Measurements from ENCODE around the gene HIGD1B.

The HIGD1B gene

DNA sequence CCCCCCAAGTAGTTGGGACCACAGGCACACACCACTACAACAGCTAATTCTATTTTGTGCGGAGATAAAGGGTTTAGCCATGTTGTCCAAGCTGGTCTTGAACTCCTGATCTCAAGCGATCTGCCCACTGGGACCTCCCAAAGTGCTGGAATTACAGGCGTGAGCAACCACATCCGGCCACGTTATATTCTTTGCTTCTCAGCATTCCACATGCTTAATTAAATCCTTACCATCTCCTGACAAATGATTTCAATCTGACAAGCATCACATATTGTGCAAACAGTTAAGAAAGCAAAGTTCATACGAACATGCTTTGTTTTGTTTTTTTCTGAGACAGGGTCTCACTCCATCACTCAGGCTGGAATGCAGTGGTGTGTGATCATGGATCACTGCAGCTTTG, 18.2 kb downstream of the HIGD1B start:
- H3K9me3 ChIP-seq (ENCODE audit: control insufficient read depth, insufficient read depth, low read depth, low read length): no peaks in the 10 kb centered on the region
- ChIA-PET POLR2A (interaction anchor here (1.0 to 1.5 kb wide), 2 partner anchors 87 to 90 kb away, joined by 3 to 5 read pairs; no protein-coding TSS in a partner anchor), CTCF (interaction anchor here (0.6 to 15.4 kb wide), 19 partner anchors 8 to 222 kb away, joined by 3 to 461 read pairs (median 10); partner anchors contain the start of gene GJC1)
- no peak overlapping the region for H3K27ac ChIP-seq (ENCODE audit: extremely low read depth, low read depth, low read length)
- H3K4me1 ChIP-seq (ENCODE audit: control insufficient read depth, insufficient read depth, low read length): no peaks in the 10 kb centered on the region
- H3K4me3 ChIP-seq (ENCODE audit: low read depth, low read length): no peak overlapping the region
- peaks cover 72 to 91% of the 10 kb centered on the region in 2 experiments for H3K36me3 ChIP-seq (ENCODE audit: control insufficient read depth in 2 of 2, insufficient read depth in 1 of 2, low read length in 2 of 2)
- no peak for TF ChIP-seq ZNF501 (tag by site-specific recombination; IDR thresholded peaks at IDR 0.05)
- TF ChIP-seq ZNF600 (tag by site-specific recombination; IDR thresholded peaks at IDR 0.05): 0 out of 2 replicates have a peak, but pooled peaks have one; percentile 11

DNA sequence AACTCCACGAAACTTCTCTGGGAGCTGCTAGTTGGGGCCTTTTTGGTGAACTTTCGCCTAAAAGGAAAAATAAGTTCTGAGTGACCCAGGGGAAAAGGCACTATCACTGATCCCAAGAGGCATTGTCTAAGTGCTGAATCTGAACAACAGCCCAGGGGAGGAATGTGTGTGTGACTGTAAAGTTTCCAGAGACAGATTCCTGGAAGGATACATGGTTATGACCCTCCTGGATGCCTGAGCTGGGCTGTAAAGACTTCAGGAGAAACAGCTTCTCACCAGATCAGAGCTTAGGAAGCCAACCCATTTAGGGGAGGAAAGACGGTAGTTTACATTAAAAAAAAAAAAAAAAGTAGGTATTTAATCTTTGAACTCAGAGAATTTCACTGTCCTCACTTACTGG, 20.2 kb downstream of the HIGD1B start:
- CTCF ChIA-PET: interaction anchor here (0.7 to 15.4 kb wide), 8 partner anchors 9 to 154 kb away, joined by 3 to 461 read pairs (median 8); no protein-coding TSS in a partner anchor
- Histone ChIP-seq H3K36me3 (ENCODE audit: control insufficient read depth in 2 of 2, insufficient read depth in 1 of 2, low read length in 2 of 2) (peaks cover 62 to 89% of the 10 kb centered on the region in 2 experiments), H3K27ac (ENCODE audit: extremely low read depth, low read depth, low read length) (no peak overlapping the region), H3K4me3 (ENCODE audit: low read depth, low read length) (no peak overlapping the region), H3K9me3 (ENCODE audit: control insufficient read depth, insufficient read depth, low read depth, low read length) (no peaks in the 10 kb centered on the region), H3K4me1 (ENCODE audit: control insufficient read depth, insufficient read depth, low read length) (no peaks in the 10 kb centered on the region)
- TF ChIP-seq, protein P1, sequence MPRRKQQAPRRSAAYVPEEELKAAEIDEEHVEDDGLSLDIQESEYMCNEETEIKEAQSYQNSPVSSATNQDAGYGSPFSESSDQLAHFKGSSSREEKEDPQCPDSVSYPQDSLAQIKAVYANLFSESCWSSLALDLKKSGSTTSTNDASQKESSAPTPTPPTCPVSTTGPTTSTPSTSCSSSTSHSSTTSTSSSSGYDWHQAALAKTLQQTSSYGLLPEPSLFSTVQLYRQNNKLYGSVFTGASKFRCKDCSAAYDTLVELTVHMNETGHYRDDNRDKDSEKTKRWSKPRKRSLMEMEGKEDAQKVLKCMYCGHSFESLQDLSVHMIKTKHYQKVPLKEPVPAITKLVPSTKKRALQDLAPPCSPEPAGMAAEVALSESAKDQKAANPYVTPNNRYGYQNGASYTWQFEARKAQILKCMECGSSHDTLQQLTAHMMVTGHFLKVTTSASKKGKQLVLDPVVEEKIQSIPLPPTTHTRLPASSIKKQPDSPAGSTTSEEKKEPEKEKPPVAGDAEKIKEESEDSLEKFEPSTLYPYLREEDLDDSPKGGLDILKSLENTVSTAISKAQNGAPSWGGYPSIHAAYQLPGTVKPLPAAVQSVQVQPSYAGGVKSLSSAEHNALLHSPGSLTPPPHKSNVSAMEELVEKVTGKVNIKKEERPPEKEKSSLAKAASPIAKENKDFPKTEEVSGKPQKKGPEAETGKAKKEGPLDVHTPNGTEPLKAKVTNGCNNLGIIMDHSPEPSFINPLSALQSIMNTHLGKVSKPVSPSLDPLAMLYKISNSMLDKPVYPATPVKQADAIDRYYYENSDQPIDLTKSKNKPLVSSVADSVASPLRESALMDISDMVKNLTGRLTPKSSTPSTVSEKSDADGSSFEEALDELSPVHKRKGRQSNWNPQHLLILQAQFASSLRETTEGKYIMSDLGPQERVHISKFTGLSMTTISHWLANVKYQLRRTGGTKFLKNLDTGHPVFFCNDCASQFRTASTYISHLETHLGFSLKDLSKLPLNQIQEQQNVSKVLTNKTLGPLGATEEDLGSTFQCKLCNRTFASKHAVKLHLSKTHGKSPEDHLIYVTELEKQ (tag by site-specific recombination; IDR thresholded peaks at IDR 0.05; ENCODE audit: borderline replicate concordance): no peak
- TF ChIP-seq FEZF1 (tag by site-specific recombination; IDR thresholded peaks at IDR 0.05): no peak
- TF ChIP-seq ZNF354C (tag by site-specific recombination; IDR thresholded peaks at IDR 0.05; ENCODE audit: borderline replicate concordance, low read depth): no peak
- TF ChIP-seq REPIN1 (tag by site-specific recombination; IDR thresholded peaks at IDR 0.05; ENCODE audit: low read depth): no peak
- TF ChIP-seq ZNF830 (tag by site-specific recombination; IDR thresholded peaks at IDR 0.05; ENCODE audit: low read depth): no peak
- TF ChIP-seq, protein P2, sequence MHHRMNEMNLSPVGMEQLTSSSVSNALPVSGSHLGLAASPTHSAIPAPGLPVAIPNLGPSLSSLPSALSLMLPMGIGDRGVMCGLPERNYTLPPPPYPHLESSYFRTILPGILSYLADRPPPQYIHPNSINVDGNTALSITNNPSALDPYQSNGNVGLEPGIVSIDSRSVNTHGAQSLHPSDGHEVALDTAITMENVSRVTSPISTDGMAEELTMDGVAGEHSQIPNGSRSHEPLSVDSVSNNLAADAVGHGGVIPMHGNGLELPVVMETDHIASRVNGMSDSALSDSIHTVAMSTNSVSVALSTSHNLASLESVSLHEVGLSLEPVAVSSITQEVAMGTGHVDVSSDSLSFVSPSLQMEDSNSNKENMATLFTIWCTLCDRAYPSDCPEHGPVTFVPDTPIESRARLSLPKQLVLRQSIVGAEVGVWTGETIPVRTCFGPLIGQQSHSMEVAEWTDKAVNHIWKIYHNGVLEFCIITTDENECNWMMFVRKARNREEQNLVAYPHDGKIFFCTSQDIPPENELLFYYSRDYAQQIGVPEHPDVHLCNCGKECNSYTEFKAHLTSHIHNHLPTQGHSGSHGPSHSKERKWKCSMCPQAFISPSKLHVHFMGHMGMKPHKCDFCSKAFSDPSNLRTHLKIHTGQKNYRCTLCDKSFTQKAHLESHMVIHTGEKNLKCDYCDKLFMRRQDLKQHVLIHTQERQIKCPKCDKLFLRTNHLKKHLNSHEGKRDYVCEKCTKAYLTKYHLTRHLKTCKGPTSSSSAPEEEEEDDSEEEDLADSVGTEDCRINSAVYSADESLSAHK (tag by site-specific recombination; IDR thresholded peaks at IDR 0.05): no peak
- TF ChIP-seq, protein P3, sequence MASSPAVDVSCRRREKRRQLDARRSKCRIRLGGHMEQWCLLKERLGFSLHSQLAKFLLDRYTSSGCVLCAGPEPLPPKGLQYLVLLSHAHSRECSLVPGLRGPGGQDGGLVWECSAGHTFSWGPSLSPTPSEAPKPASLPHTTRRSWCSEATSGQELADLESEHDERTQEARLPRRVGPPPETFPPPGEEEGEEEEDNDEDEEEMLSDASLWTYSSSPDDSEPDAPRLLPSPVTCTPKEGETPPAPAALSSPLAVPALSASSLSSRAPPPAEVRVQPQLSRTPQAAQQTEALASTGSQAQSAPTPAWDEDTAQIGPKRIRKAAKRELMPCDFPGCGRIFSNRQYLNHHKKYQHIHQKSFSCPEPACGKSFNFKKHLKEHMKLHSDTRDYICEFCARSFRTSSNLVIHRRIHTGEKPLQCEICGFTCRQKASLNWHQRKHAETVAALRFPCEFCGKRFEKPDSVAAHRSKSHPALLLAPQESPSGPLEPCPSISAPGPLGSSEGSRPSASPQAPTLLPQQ (tag by site-specific recombination; IDR thresholded peaks at IDR 0.05): no peak
- no peak for TF ChIP-seq ZNF366 (tag by site-specific recombination; conservative IDR thresholded peaks at IDR 0.05)
- TF ChIP-seq ZNF138 (tag by site-specific recombination; IDR thresholded peaks at IDR 0.05; ENCODE audit: borderline replicate concordance): no peak
- TF ChIP-seq ZXDB (tag by site-specific recombination; IDR thresholded peaks at IDR 0.05): no peak
- POLR2A ChIA-PET: interaction anchor here (0.6 to 0.7 kb wide), 2 partner anchors 26 to 104 kb away, joined by 3 read pairs; no protein-coding TSS in a partner anchor

DNA sequence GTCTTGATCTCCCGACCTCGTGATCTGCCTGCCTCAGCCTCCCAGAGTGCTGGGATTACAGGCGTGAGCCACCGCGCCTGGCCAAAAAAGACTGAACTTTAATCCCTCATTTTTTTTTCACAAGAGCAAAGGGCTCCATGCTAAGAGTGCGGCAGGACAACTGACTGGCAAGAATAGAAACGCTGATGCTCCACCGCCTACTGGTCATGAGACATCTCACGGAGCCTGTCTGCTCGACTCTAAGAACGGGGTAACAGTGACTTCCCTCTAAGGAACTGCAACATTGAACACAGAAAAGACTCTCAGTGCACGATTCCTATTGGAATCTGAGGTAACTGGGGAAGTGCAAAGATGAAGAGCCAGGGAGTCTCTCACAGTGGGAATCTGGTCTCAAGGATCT, 23.9 kb downstream of the HIGD1B start:
- CTCF ChIA-PET: interaction anchor here (0.7 to 15.4 kb wide), 3 partner anchors 18 to 94 kb away, joined by 3 to 461 read pairs (median 221); no protein-coding TSS in a partner anchor
- POLR2A ChIA-PET: interaction anchor here (0.7 kb wide), 1 partner anchor 51 kb away, joined by 3 read pairs; no protein-coding TSS in a partner anchor
- Histone ChIP-seq H3K9me3 (ENCODE audit: control insufficient read depth, insufficient read depth, low read depth, low read length) (no peaks in the 10 kb centered on the region), H3K4me3 (ENCODE audit: low read depth, low read length) (no peak overlapping the region), H3K4me1 (ENCODE audit: control insufficient read depth, insufficient read depth, low read length) (no peaks in the 10 kb centered on the region), H3K36me3 (ENCODE audit: control insufficient read depth in 2 of 2, insufficient read depth in 1 of 2, low read length in 2 of 2) (peaks cover 69 to 85% of the 10 kb centered on the region in 2 experiments), H3K27ac (ENCODE audit: extremely low read depth, low read depth, low read length) (no peak overlapping the region)
- TF ChIP-seq ZBTB20 (tag by site-specific recombination; IDR thresholded peaks at IDR 0.05) (no peak), YY1 (tag by site-specific recombination; IDR thresholded peaks at IDR 0.05) (no peak), ZNF221 (tag by site-specific recombination; IDR thresholded peaks at IDR 0.05; ENCODE audit: borderline replicate concordance) (no peak), ZXDB (tag by site-specific recombination; IDR thresholded peaks at IDR 0.05) (no peak), ZNF223 (tag by site-specific recombination; IDR thresholded peaks at IDR 0.05) (no peak), WT1 (tag by site-specific recombination; IDR thresholded peaks at IDR 0.05) (no peak)
- TF ChIP-seq, protein P4, sequence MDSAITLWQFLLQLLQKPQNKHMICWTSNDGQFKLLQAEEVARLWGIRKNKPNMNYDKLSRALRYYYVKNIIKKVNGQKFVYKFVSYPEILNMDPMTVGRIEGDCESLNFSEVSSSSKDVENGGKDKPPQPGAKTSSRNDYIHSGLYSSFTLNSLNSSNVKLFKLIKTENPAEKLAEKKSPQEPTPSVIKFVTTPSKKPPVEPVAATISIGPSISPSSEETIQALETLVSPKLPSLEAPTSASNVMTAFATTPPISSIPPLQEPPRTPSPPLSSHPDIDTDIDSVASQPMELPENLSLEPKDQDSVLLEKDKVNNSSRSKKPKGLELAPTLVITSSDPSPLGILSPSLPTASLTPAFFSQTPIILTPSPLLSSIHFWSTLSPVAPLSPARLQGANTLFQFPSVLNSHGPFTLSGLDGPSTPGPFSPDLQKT (IDR thresholded peaks at IDR 0.05; ENCODE audit: borderline replicate concordance, low read depth, low read length): no peak
- TF ChIP-seq, protein P5, sequence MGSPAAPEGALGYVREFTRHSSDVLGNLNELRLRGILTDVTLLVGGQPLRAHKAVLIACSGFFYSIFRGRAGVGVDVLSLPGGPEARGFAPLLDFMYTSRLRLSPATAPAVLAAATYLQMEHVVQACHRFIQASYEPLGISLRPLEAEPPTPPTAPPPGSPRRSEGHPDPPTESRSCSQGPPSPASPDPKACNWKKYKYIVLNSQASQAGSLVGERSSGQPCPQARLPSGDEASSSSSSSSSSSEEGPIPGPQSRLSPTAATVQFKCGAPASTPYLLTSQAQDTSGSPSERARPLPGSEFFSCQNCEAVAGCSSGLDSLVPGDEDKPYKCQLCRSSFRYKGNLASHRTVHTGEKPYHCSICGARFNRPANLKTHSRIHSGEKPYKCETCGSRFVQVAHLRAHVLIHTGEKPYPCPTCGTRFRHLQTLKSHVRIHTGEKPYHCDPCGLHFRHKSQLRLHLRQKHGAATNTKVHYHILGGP (tag by site-specific recombination; IDR thresholded peaks at IDR 0.05): no peak
